Measurements from ENCODE around the gene GSTA4.

The GSTA4 gene

DNA sequence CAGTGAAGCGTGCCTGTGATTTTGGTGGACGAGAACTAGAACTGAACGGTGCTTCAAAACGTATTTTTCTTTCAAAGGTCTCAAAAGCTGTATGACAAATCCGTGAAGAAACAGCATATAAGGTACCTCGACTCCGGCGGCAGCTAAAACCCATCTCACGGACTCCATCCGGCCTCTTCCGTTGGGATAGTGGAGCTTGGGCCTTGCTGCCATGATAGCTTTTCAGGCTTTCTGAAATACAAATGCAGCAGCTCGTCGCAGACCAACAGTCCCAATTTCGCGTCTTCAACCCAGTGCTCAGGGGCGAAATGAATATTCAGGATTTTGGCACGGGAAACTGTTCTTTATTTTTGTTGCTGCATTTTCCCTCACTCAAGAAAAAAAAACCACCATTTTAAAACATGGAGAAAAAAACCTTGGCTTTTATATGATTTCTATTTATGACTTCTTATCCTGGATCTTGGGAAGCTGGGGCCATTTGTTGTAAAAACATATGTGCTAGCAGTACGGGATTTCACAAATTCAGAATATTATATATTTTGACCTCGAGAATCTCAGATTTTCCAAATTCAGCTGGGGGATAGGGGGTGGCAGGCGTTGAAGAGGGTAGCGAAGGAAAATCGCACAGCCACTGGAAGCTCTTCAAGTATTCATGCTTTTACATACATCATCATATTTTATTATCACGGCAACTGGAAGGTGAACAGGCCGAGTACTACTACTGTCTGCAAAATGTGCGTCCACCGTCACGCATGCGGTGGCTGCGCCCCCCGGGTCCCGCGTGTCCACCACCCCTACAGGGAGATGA, 849 bp downstream of the GSTA4 start:
- peak overlapping the region; percentile 94 for H3K27ac ChIP-seq (ENCODE audit: low read length)

DNA sequence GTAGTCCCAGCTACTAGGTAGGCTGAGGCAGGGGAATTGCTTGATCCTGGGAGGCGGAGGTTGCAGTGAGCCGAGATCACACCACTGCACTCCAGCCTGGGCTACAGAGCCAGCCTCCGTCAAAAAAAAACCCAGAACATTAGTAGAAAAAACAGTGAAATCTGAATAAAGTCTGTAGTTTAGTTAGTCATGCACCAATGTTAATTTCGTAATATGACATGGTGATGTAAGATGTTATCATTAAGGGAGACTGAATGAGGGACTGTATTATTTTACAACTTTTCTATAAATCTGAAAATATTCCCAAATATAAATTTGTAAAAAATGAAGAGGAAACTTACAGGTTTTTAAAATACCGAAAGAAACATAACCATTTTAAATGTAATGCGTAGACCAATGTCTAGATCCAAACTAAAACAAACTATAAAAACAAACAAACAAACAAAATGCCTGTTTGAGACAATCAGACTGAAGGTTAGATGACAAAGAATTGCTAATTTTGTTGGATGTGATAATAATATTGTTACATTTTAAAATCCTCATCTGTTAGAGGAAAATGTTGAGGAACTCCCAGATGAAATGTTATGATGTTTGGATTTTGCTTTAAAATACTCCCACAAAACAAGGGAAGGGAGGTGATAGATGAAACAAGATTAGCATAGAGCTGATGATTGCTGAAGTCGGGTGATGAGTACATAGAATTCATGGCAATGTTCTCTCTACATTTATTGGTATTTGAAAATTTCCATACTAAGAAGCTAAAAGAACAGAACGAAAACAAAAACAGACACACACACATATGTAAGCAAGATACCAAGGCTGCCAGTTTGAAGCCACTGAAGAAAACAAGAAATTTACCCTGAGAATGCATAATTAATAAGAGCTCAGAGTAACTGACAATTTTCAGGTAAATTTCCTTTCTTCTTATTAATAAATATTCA, 1.8 kb downstream of the GSTA4 start:
- peaks cover 0 to 17% of the 10 kb centered on the region in 2 donors for H3K36me3 ChIP-seq (ENCODE audit: control insufficient read depth in 1 of 2, insufficient read depth in 2 of 2, low read length in 2 of 2)
- peak overlapping the region; percentile 94 for H3K27ac ChIP-seq (ENCODE audit: low read length)
- no peaks in the 10 kb centered on the region for H3K27me3 ChIP-seq (ENCODE audit: low read depth, low read length)
- H3K9me3 ChIP-seq (ENCODE audit: control insufficient read depth in 1 of 2, low read length in 2 of 2), result no peaks in the 10 kb centered on the region
- no peaks in the 10 kb centered on the region for H3K4me1 ChIP-seq (ENCODE audit: control insufficient read depth in 1 of 2, insufficient read depth in 2 of 2, low read length in 2 of 2)
- peak overlapping the region; percentile 92 to 96 for H3K4me3 ChIP-seq (ENCODE audit: low read depth in 1 of 2, low read length in 2 of 2)

More for the DNA sequence above, 849 bp downstream of the GSTA4 start:
- no peaks in the 10 kb centered on the region for H3K4me1 ChIP-seq (ENCODE audit: control insufficient read depth in 1 of 2, insufficient read depth in 2 of 2, low read length in 2 of 2)
- H3K9me3 ChIP-seq (ENCODE audit: control insufficient read depth in 1 of 2, low read length in 2 of 2), result no peaks in the 10 kb centered on the region
- peaks cover 0 to 13% of the 10 kb centered on the region in 2 donors for H3K36me3 ChIP-seq (ENCODE audit: control insufficient read depth in 1 of 2, insufficient read depth in 2 of 2, low read length in 2 of 2)
- no peaks in the 10 kb centered on the region for H3K27me3 ChIP-seq (ENCODE audit: low read depth, low read length)
- H3K4me3 ChIP-seq (ENCODE audit: low read depth in 1 of 2, low read length in 2 of 2), result peak overlapping the region; percentile 92 to 96

GRCh38 chr6:52990342-52990741, 4.7 kb downstream of the GSTA4 start:
- Histone ChIP-seq H3K4me3 (ENCODE audit: low read depth in 1 of 2, low read length in 2 of 2) (no peak overlapping the region), H3K27ac (ENCODE audit: low read length) (no peak overlapping the region), H3K4me1 (ENCODE audit: control insufficient read depth in 1 of 2, insufficient read depth in 2 of 2, low read length in 2 of 2) (no peaks in the 10 kb centered on the region), H3K36me3 (ENCODE audit: control insufficient read depth in 1 of 2, insufficient read depth in 2 of 2, low read length in 2 of 2) (peaks cover 0 to 30% of the 10 kb centered on the region in 2 donors), H3K9me3 (ENCODE audit: control insufficient read depth in 1 of 2, low read length in 2 of 2) (no peaks in the 10 kb centered on the region), H3K27me3 (ENCODE audit: low read depth, low read length) (no peaks in the 10 kb centered on the region)

DNA sequence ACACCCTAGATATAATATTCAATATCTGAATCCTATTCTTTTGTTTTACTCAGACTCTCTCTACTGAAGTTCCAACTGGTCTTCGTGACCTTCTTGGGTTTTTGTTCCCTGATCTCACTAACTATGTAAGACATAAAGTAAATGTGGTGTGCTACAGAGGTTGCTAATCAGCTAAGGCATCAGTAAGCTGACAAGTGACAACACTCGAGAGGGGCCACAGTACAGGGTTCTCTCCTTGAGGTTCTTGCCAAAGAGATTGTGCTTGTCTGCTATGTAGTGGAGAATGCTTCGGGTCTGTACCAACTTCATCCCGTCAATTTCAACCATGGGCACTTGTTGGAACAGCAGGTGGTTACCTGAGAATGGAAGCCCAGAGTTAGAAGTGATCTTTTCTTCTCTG, 9.9 kb downstream of the GSTA4 start:
- Histone ChIP-seq H3K4me3 (ENCODE audit: low read depth in 1 of 2, low read length in 2 of 2) (no peak overlapping the region), H3K4me1 (ENCODE audit: control insufficient read depth in 1 of 2, insufficient read depth in 2 of 2, low read length in 2 of 2) (no peaks in the 10 kb centered on the region), H3K27ac (ENCODE audit: low read length) (no peak overlapping the region), H3K27me3 (ENCODE audit: low read depth, low read length) (no peaks in the 10 kb centered on the region), H3K36me3 (ENCODE audit: control insufficient read depth in 1 of 2, insufficient read depth in 2 of 2, low read length in 2 of 2) (peaks cover 11 to 52% of the 10 kb centered on the region in 2 donors), H3K9me3 (ENCODE audit: control insufficient read depth in 1 of 2, low read length in 2 of 2) (no peaks in the 10 kb centered on the region)

DNA sequence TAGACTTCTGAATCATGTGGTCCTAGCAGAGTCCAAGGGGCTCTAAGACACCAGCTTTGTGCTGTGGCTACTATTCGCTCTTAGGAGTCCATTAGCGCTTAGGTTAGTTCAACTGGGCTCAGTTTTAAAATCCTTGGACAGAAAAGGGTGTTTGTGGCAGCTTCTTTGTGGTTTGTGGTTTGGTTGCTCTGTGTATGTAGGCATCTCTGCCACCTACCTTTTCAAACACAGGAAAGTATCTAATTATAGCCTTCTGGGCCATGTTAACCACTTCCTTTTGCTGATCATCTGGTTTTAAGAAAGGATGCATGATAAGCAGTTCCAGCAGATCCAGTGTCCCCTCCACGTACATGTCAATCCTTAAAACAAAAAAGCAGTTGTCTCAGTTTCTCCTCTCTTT, 10.8 kb downstream of the GSTA4 start:
- H3K4me1 ChIP-seq (ENCODE audit: control insufficient read depth in 1 of 2, insufficient read depth in 2 of 2, low read length in 2 of 2), result no peaks in the 10 kb centered on the region
- H3K36me3 ChIP-seq (ENCODE audit: control insufficient read depth in 1 of 2, insufficient read depth in 2 of 2, low read length in 2 of 2), result peaks cover 11 to 48% of the 10 kb centered on the region in 2 donors
- H3K27me3 ChIP-seq (ENCODE audit: low read depth, low read length), result no peaks in the 10 kb centered on the region
- H3K9me3 ChIP-seq (ENCODE audit: control insufficient read depth in 1 of 2, low read length in 2 of 2), result no peaks in the 10 kb centered on the region
- H3K27ac ChIP-seq (ENCODE audit: low read length), result no peak overlapping the region
- H3K4me3 ChIP-seq (ENCODE audit: low read depth in 1 of 2, low read length in 2 of 2), result no peak overlapping the region

DNA sequence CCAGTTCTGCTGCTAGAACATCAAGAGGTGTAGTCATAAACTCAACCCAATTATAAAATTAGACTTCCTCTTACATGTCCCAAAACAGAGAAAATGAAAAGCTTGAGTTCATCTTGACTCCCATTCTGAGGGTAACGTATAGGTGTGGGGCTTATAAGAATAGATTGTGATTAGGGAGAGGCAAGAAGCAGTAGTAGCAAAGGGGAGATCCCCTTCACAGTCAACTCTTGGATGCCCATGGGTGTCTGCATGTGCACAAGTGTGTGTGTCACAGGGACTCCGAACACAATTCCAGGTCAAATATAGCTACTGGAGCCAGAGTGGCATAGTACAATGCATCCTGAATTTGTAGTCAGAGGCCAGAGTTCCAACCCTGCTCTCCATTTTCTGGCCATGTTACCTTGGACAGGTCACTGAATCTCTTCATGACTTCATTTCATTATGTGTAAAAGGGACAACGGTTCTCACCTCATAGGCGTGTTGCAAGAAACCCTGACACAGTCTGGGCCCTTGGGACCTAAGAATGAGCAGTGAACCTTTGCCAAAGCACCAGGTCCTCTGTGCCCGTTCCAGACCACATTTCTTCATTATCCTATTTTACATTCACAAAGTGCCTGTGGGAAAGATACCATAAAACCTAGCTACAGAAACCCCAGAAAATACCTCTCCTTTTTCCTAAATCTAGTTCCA, 11.8 kb downstream of the GSTA4 start:
- H3K4me3 ChIP-seq (ENCODE audit: low read depth in 1 of 2, low read length in 2 of 2), result no peak overlapping the region

DNA sequence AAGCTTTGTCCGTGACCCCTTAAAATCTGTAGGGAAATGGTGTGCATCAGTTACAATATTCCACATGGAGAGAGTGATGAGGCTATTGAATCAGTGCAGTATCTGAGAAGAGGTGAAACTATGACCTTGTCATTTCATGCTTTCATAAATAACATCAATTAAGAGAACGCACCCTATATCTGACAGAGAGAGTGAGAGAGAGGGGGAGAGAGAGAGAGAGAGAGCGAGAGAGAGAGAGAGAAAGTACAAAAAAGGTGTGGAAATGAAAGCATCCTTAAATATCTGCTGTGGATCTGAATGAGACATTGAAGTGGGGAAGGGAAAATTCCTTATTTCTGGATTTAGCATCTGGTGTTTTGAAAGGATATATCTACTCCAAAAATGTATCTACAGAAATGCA, 12.4 kb downstream of the GSTA4 start:
- Histone ChIP-seq H3K9me3 (ENCODE audit: control insufficient read depth in 1 of 2, low read length in 2 of 2) (no peaks in the 10 kb centered on the region), H3K36me3 (ENCODE audit: control insufficient read depth in 1 of 2, insufficient read depth in 2 of 2, low read length in 2 of 2) (peaks cover 11 to 45% of the 10 kb centered on the region in 2 donors), H3K27ac (ENCODE audit: low read length) (no peak overlapping the region)

More for the DNA sequence above, 11.8 kb downstream of the GSTA4 start:
- H3K4me1 ChIP-seq (ENCODE audit: control insufficient read depth in 1 of 2, insufficient read depth in 2 of 2, low read length in 2 of 2), result no peaks in the 10 kb centered on the region
- H3K9me3 ChIP-seq (ENCODE audit: control insufficient read depth in 1 of 2, low read length in 2 of 2), result no peaks in the 10 kb centered on the region
- peaks cover 11 to 45% of the 10 kb centered on the region in 2 donors for H3K36me3 ChIP-seq (ENCODE audit: control insufficient read depth in 1 of 2, insufficient read depth in 2 of 2, low read length in 2 of 2)
- H3K27ac ChIP-seq (ENCODE audit: low read length), result no peak overlapping the region
- no peaks in the 10 kb centered on the region for H3K27me3 ChIP-seq (ENCODE audit: low read depth, low read length)

GRCh38 chr6:52981222-52981900, 13.7 kb downstream of the GSTA4 start:
- Histone ChIP-seq H3K27ac (ENCODE audit: low read length) (no peak overlapping the region), H3K4me3 (ENCODE audit: low read depth in 1 of 2, low read length in 2 of 2) (no peak overlapping the region), H3K36me3 (ENCODE audit: control insufficient read depth in 1 of 2, insufficient read depth in 2 of 2, low read length in 2 of 2) (peaks cover 11 to 39% of the 10 kb centered on the region in 2 donors), H3K9me3 (ENCODE audit: control insufficient read depth in 1 of 2, low read length in 2 of 2) (no peaks in the 10 kb centered on the region), H3K27me3 (ENCODE audit: low read depth, low read length) (no peaks in the 10 kb centered on the region), H3K4me1 (ENCODE audit: control insufficient read depth in 1 of 2, insufficient read depth in 2 of 2, low read length in 2 of 2) (peaks cover 0 to 3% of the 10 kb centered on the region in 2 donors)

More for the DNA sequence above, 12.4 kb downstream of the GSTA4 start:
- Histone ChIP-seq H3K4me1 (ENCODE audit: control insufficient read depth in 1 of 2, insufficient read depth in 2 of 2, low read length in 2 of 2) (no peaks in the 10 kb centered on the region), H3K27me3 (ENCODE audit: low read depth, low read length) (no peaks in the 10 kb centered on the region), H3K4me3 (ENCODE audit: low read depth in 1 of 2, low read length in 2 of 2) (no peak overlapping the region)

DNA sequence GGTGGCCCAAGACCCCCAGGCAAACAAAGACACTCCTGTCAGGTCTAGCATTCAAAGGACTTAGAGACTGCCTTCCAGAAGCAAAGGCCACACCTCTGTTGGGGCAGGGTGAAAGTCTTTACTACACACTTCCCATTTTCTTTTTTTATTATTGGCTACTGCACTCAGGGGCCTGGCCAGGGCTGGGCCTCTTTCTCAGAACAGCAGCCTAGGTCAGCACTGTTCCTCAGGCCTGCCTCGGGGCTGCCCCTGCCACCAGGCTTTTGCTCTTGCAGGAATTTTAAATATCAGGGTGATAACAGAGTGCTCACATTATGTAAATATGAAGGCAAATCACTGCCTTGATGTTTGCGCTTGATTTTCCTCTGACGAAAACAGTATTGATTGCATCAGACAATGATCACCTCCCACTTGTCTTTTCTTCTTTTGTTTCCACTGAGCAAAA, 18.5 kb downstream of the GSTA4 start:
- H3K27ac ChIP-seq (ENCODE audit: low read length), result no peak overlapping the region
- peaks cover 0 to 3% of the 10 kb centered on the region in 2 donors for H3K36me3 ChIP-seq (ENCODE audit: control insufficient read depth in 1 of 2, insufficient read depth in 2 of 2, low read length in 2 of 2)
- no peaks in the 10 kb centered on the region for H3K27me3 ChIP-seq (ENCODE audit: low read depth, low read length)
- no peak overlapping the region for H3K4me3 ChIP-seq (ENCODE audit: low read depth in 1 of 2, low read length in 2 of 2)
- H3K9me3 ChIP-seq (ENCODE audit: control insufficient read depth in 1 of 2, low read length in 2 of 2), result no peaks in the 10 kb centered on the region
- H3K4me1 ChIP-seq (ENCODE audit: control insufficient read depth in 1 of 2, insufficient read depth in 2 of 2, low read length in 2 of 2), result peaks cover 0 to 3% of the 10 kb centered on the region in 2 donors

DNA sequence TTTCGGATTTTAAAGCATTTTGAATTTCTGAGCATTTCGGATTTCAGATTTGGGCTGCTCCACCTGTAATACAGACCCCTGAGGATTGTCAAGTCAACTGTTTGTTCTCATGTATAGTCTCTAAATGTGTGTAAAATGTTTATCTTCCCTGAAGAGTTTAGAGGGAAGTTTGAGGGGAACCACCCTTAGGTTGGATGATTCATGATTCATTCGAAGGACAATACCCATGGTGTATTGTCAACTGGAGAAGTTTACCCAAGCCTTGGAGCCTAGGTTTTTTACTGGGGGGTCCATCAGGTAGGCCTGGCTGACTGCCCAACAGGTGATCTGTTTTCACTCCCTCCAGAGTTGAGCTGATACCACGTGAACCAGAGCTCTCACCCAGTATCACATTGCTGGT, 18.9 kb downstream of the GSTA4 start:
- Histone ChIP-seq H3K4me1 (ENCODE audit: control insufficient read depth in 1 of 2, insufficient read depth in 2 of 2, low read length in 2 of 2) (peaks cover 0 to 3% of the 10 kb centered on the region in 2 donors), H3K27ac (ENCODE audit: low read length) (no peak overlapping the region), H3K27me3 (ENCODE audit: low read depth, low read length) (no peaks in the 10 kb centered on the region), H3K36me3 (ENCODE audit: control insufficient read depth in 1 of 2, insufficient read depth in 2 of 2, low read length in 2 of 2) (peaks cover 0 to 3% of the 10 kb centered on the region in 2 donors), H3K9me3 (ENCODE audit: control insufficient read depth in 1 of 2, low read length in 2 of 2) (no peaks in the 10 kb centered on the region), H3K4me3 (ENCODE audit: low read depth in 1 of 2, low read length in 2 of 2) (no peak overlapping the region)
